GM19240 (cell line): ENCODE results near the gene GPR21.

Source experiments
- DNase-seq: peaks from one replicate; pipeline ENCODE4 v3.0.0; 2011; ENCODE audit warnings: low spot score; ENCODE audit not compliant: insufficient read length

The GPR21 gene, protein sequence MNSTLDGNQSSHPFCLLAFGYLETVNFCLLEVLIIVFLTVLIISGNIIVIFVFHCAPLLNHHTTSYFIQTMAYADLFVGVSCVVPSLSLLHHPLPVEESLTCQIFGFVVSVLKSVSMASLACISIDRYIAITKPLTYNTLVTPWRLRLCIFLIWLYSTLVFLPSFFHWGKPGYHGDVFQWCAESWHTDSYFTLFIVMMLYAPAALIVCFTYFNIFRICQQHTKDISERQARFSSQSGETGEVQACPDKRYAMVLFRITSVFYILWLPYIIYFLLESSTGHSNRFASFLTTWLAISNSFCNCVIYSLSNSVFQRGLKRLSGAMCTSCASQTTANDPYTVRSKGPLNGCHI

GRCh38 chr9:123033352-123033751 lies at the start of gene GPR21:
TSS of gene GPR21 (plus strand) at chr9:123033667. CDS start at chr9:123034567, 900 bp downstream.
- no peak for DNase-seq

DNA sequence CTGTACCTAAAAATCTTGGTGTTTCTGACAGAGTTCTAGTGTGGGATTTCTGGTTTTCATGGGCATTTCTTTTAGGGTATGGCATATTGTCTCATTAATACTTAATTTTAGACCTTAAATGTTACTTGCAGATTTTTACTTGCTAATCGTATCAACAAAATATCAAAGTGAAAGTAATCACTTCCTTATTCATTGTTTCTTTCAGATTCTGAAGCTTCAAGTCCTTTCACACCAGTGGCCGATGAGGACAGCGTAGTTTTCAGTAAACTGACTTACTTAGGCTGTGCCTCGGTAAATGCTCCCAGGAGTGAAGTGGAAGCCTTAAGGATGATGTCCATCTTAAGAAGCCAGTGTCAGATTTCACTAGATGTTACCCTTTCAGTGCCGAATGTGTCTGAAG lies 47.5 kb upstream of the GPR21 start:
- DNase-seq = no peak

GRCh38 chr9:122988141-122988540 lies 45.3 kb upstream of the GPR21 start:
- no peak for DNase-seq

- peak; percentile 23 for DNase-seq
Measured at GRCh38 chr9:122988920-122989621, 44.4 kb upstream of the GPR21 start.

GRCh38 chr9:122991370-122991830 lies 42.1 kb upstream of the GPR21 start:
- no peak for DNase-seq

- no peak for DNase-seq
Measured at GRCh38 chr9:122996586-122996985, 36.9 kb upstream of the GPR21 start.

DNA sequence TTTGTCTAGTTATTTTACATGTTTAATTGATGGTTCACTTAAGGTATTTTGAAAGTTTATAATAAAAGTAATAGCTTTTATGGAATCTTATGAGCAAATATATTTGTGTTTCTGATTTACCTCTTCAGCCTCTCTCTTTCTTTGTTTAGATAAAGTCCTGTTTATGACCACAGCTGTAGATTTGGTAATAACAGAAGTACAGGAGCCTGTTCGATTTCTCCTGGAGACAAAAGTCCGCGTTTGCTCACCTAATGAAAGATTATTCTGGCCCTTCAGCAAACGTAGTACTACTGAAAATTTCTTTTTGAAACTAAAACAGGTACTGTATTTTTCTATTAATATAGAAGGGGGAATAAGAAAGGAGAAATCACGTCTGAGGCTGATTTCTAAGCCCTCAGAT lies 35.0 kb upstream of the GPR21 start:
- DNase-seq = no peak

- no peak for DNase-seq
Measured at GRCh38 chr9:123000371-123001068, 32.9 kb upstream of the GPR21 start.

GRCh38 chr9:123002754-123003153 lies 30.7 kb upstream of the GPR21 start:
- DNase-seq = no peak

- DNase-seq = no peak
Measured at GRCh38 chr9:123003466-123003865, 30.0 kb upstream of the GPR21 start.

DNA sequence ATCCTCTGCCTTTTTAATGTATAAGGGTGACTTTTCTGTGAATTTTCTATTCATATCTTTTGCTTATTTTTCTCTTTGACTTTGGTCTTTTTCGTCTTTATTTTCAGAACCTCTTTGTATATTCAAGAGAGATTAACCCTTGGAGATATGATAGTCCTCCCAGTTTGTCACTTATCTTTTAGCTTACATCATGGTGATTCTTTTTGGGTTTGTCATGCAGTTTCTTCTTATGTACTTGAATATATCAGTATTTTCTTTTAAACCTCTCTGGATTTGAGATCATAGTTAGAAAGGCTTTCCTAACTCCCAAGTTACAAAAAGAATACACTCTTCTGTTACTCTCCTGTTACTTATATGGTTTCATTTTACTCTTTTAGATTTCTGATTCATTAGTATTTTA lies 27.5 kb upstream of the GPR21 start:
- no peak for DNase-seq

DNA sequence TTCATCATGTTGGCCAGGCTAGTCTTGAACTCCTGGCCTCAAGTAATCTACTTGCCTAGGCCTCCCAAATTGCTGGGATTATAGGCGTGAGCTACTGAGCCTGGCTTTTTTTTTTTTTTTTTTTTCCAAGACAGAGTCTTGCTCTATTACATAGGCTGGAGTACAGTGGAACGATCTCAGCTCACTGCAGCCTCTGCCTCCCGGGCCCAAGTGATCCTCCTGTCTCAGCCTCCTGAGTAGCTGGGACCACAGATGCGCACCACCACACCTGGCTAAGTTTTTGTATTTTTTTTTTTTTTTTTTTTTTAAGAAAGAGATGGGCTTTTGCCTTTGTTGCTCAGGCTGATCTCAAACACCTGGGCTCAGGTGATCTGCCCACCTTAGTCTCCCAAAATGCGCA lies 26.2 kb upstream of the GPR21 start:
- DNase-seq = no peak

- no peak for DNase-seq
Measured at GRCh38 chr9:123008909-123009308, 24.6 kb upstream of the GPR21 start.

DNA sequence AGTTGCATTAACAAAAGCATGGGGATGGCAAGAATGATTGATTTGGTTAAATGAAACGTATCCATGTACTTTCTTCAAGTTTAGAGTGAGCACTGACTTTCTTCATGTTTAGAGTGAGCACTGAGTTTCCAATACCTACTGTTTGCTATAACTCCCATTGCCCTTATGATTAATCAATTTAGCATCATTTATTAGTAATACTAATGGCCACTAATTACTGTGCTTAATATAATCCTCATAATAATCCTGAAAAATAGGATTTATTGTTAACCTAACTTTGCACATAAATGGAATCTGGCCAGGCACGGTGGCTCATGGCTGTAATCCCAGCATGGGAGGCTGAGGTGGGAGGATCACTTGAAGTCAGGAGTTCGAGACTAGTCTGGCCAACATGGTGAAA lies 22.1 kb upstream of the GPR21 start:
- DNase-seq = no peak

DNA sequence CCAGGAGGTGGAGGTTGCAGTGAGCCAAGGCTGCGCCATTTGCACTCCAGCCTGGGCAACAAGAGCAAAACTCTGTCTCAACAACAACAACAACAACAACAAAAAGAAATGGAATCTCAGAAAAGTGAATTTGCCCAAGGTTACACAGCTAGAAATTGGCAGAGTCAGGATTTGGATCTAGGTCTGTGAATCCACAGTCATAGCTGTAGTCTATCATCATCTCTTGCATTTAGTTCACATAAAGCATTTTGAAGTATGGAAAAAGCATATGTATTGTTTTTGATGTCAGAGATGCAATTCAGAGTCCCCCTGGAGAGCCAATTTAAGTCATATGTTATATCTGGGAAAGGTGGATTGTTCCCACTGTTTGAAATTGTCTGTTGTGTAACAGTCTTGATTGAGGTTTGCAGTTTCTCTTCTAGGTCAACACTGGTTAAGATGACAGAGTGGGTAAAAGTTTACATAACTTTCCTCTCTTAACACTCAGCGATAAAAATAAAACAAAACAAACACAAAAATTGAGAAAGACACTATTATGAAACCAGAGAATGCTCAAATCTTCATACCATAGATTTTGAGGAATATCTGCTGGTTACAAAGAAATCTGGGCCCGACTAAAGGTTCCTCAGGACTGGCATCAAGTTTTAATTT lies 21.5 kb upstream of the GPR21 start:
- no peak for DNase-seq

- no peak for DNase-seq
Measured at GRCh38 chr9:123016631-123017030, 16.8 kb upstream of the GPR21 start.

DNA sequence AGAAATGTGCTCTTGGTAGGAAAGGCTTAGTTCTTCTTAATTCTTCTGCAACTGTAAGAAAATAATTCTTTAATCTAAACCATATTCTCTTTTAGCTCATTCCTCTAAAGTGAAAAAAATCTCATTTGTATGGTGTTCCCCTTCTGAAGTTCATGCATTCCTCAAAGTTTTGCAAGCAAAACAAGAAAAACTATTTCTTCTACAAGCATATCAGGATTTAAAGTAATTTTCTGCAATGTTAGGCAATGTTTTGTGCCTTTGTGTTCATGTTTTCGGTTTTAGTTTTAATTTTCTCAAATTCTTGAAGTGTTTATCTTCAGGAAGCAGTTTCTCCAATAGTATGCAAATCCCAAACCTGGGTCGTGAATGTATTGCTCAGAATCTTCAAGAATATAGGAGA lies 12.7 kb upstream of the GPR21 start:
- DNase-seq = no peak

DNA sequence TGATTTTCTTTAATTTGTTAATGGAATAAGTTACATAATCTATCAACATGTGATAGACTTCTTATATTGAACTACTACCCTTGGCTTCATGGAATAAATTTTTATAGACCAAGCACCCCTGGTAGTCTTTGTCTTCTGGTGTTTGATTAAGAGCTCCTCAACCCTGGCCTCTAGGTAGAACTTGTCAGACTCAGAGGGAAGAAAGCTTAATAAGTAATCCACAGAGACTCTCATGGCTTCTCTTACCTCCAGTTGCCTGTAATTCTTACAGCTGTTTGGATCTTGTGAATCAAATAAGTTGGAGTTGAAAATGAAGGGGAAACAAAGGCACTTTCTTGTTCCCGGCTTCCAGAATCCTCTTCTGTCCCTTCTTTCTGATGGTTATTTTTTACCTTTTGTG lies 7.0 kb upstream of the GPR21 start:
- DNase-seq = no peak

- DNase-seq = no peak
Measured at GRCh38 chr9:123027517-123027916, 6.0 kb upstream of the GPR21 start.

GRCh38 chr9:123028136-123028535 lies 5.3 kb upstream of the GPR21 start:
- DNase-seq = no peak

GRCh38 chr9:123028973-123029372 lies 4.5 kb upstream of the GPR21 start:
- no peak for DNase-seq

GRCh38 chr9:123031963-123032362 lies 1.5 kb upstream of the GPR21 start:
- DNase-seq = no peak
